Fibroblast of skin of right biceps (primary cell): ENCODE measurements around the gene NUP188.
A peak's percentile ranks its signal among the peaks of the same experiment; 100 is the strongest.

Experiments used
- DNase-seq: peaks from one replicate; pipeline ENCODE4 v3.0.0-alpha.2; 2013

NUP188 gene

GRCh38 chr9:129007766-129008468 lies 60.4 kb downstream of the NUP188 start:
- no peak for DNase-seq

DNA sequence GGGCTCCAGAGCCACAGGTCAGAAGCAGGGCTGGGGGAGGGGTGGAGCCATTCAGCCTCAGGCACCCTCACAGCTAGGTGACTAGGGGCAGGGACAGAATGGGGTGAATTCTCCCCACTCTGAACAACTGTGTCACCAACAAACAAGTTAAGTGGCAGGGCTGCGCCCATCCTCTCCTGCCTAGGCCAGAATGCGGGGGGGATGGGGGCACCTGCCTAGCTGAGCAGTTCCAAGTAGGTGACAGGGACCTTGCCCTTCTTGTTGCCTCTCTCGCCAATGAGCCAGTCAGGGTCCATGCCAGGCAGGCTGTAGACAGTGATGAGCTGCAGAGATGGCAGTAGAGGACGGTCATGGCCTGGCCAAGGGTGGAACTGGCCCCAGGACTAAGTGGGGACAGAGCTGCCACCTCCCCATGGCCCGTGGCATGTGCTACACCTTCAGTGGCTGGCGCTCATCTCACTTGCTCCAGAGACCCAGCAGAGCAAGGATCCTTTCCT lies 61.0 kb downstream of the NUP188 start:
- no peak for DNase-seq

- DNase-seq = no peak
Observed at GRCh38 chr9:129008986-129009583, 61.6 kb downstream of the NUP188 start.

DNA sequence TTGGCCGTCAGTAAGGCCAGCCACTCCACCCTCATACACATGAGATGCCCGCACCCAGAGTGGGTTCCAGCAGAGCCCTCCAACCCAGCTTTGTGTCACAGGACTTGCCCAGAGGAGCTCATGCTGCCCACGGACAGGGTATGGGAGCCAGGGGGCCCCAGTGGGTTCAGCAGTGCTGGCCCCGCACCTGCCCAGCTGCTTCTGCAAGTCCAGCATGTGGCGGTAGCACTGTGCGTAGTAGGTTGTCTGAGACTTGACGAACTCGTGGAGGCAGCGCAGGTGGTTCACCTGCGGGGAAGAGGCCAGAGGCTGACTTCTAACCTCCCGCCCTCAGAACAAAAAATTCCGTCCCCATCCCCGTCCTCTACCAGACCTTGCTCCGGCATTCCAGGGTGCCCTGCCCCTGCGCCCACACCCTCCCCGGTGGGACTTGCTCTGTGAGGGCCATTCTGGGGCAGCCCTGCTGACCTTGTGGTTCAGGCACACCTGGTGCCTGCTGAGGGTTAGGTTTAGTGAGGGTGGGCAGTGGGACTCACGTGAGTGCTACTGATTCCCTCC lies 62.2 kb downstream of the NUP188 start:
- DNase-seq = no peak

DNA sequence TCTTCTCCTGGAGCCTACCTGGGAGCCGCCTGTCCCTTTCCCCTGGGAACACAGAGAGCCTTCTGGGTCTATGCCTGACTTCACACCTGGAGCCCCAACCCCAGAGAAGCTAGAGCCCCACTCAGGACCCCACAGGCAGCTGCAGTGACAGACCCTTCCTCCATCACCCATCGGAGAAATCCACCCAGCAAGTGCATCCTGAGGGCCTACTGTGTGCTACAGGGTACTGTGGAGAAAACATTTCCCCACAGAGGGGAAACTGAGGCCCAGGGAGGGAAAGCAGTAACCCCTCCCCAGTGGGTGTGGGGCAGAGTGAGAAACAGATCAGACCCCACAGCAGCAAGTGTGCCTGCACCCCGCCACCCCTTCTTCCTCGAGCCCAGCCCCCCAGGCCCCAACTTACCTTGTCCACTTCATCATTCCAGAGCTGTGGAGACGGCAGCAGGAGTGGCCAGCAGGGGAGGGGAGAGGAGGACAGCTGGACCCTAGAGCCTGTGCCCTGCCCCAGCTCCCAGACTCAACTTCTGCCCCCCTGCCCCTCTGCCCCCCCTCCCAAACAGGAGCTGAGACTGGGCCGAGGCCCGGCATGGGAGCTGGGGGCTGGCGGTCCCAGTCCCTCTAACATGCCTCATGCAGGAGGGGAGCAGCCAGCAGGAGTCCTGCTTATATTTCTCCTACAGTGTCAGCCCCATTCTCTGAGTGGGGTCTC lies 62.9 kb downstream of the NUP188 start:
- no peak for DNase-seq

GRCh38 chr9:129011170-129011569 lies 63.7 kb downstream of the NUP188 start:
- no peak for DNase-seq

DNA sequence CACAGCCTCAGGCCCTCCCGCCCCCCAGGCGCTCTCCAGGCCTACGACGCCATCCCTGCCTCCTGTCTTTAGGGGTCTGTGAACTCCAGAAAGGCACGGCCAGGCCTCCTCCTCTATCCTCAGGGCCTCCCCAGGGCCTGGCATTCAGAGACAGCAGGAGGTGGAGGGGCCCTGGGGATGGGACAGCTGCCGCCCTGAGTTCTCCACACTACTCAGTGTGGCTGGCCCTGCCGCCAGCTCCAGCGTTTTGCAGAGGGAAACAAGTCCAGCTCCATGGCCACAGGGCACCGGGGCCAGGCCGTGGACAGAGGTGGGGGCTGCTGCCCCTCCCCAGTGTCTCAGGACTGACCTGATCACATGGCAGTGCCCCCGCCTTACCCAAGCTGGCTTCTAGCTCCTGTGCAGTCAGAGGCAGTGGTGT lies 64.3 kb downstream of the NUP188 start:
- DNase-seq = no peak

- DNase-seq = no peak
Observed at GRCh38 chr9:129012343-129012742, 64.8 kb downstream of the NUP188 start.

GRCh38 chr9:129012893-129013448 lies 65.5 kb downstream of the NUP188 start:
- no peak for DNase-seq

DNA sequence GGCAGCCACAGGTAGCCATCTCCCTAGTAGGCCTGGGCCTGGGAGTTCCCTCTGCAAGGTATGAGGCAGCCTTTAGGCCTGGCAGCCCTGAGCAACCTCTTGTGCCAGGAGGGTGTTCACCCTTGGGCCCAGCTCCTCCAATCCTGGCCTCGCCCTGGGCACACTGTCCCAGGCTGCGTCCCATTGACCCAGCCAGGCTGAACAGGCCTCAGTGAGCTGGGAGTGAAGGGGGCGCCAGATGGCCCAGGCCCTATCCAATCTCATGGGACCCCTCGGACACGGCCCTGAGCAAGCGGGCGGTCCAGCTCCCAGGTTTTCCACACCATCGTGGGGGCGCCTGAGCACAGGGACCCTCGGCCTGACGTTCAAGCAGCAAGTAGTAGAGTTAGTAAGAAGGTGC lies 66.2 kb downstream of the NUP188 start:
- DNase-seq = no peak

- no peak for DNase-seq
Observed at GRCh38 chr9:129014124-129014523, 66.6 kb downstream of the NUP188 start.

DNA sequence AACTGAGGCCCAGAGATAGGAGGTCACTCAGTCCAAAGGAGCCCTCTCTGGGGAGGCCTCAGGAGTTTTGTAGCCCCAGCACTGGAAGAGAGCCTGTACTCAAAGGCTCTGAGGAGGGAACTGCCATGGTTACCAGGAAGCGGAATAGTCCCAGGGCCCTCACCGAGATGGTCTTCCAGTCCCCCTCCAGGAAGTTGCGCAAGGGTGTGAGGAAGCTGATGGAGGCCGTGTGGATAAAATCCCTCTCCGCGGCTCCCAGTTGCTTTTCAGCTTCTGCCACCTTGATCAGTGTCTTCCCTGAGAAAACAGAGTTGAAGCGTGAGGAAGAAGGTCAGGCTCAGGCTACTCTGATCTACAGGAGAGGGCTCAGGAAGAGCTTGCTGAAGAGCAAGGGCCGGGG lies 67.1 kb downstream of the NUP188 start:
- no peak for DNase-seq

- no peak for DNase-seq
Observed at GRCh38 chr9:129021091-129021490, 73.6 kb downstream of the NUP188 start.

- DNase-seq = no peak
Observed at GRCh38 chr9:129022037-129022436, 74.5 kb downstream of the NUP188 start.

GRCh38 chr9:129023036-129023907 lies 75.8 kb downstream of the NUP188 start:
- peak; percentile 61 for DNase-seq

GRCh38 chr9:129023908-129024233 lies 76.4 kb downstream of the NUP188 start:
- DNase-seq = no peak

DNA sequence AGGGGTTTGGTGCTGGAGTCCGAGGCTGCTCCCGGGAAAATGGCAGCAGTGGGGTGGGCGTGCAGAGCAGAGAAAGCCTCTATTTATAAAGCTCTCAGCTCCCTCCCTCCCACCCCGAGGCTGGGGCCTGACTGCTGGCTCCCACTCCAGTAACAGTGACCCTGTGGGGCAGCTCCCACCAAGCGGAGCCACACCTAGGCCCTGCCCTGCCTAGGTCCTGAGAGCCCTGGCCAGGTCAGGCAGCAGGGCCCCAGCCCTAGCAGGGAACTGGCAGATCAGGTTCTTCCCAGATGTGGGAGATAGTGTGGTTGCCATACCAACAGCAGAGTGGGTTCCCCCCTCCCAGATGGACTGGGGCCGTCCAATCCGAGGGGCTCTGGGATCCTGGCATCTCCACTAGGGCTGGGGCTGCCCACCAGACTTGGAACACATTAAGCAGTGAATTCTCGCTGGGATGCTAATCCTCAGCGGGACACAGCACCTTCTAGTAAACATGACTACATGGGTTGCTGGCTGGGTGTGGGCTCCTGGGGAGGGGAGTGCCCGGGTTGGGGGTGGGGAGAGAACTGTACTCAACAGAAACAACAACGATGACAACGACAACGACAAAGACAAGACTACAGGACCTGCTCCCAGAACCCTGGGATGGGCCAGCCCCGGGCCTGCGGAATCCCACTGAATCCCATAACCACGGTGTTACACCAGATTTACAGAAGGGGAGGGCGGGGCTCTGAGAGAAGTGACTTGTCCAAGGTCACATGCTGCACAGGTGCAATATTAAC lies 79.1 kb downstream of the NUP188 start:
- DNase-seq = no peak

DNA sequence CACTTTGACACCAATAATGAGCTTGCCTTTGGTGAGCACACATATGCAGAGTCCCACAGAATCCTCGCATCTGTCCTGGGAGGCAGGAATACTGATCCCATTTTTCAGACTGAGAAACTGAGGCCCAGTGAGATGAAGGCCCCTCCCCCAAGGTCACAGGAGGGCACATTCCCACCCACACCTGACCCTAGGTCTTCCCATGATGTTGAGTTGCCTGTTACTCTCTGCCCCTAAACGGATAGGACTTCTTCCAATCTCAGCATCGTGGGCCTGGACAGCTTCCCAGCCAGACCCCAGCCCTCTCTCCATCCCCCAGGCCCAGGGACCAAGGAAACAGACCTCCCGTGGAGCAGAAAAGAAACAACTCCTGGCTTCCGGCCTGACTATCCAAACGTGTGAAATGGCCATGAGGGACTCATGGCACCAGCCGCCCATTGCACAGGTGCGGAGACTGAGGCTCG lies 79.8 kb downstream of the NUP188 start:
- no peak for DNase-seq

DNA sequence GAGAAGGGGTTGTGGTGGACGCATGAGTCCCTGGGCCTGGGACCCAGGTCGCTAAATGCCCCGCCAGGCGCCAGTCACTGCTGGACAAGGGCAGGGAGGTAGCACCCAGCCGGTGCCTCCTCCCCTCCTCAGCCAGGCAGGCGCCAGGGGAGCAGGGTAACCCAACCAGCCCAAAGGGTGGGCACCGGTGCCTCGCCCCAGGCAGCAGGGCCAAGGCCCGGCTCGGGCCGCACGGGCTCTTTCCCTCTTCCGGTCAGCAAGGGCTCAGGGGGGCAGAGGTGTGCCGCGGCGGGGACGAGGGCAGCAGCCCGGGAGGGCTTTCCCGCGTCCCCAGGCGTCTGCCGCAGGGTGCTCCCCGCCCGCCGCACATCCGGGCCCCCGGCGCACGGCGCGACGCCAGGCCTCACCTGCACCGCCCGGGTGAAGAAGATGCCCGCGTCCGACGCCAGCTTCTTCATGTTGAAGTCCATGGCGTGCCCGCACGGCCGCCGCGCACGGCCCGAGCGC lies 80.2 kb downstream of the NUP188 start:
- no peak for DNase-seq

DNA sequence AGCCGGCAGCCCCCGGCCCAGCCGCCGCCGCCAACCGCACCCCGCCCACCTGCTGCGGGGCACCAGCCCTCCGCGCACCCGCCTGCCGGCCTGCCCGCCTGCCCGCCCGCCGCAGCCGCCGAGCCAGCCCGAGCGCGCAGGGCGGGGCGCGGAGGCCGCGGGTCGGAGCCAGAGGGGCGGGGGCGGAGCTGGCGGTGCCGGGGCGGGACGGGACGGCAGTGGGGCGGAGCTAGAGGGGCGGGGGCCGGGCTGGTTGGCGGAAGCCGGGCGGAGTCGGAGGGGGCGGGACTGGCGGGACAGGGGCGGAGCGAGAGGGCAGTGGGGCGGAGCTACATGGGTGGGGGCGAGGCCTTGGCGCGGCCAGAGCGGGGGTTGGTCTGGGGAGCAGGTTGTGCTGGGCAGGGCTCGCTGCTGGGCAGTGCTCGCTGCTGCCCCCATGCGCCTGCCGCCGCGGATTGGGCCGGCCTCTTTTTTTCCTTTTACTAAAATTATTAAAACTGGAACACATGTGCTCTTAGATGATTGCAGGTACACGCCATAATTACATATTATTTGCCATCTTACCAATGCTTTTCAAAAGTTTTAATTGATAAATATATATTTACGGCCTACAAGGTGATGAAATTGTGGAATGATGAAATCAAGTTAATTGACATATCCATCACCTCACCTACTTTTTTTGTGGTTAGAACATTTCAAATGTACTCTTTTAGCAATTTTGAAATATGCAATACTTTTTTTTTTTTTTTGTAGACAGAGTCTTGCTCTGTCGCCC lies 80.9 kb downstream of the NUP188 start, which contains the start of gene SH3GLB2:
SH3GLB2 (minus strand) TSS at position 140 of the 775 bp plus-strand sequence. CDS start 177 bp downstream, outside the sequence.
- DNase-seq = peak; percentile 92
